HUDEP-2 (cell line): ENCODE measurements around the gene HIPK1.
"Not testable (repeated sequence)": the region's sequence is repeated elsewhere in the genome, so short reads cannot be mapped to it uniquely, and the experiment has no call there.

Experiments used
- DNase-seq, 76 experiments: peaks; one replicate each; lab custom pipeline; 2025; ENCODE audit not compliant: unreplicated experiment in 76 of 76; lab: John Stamatoyannopoulos, UW

The HIPK1 gene

GRCh38 chr1:114002492-114003239, 73.5 kb downstream of the HIPK1 start:
- no peak for DNase-seq

- no peak for DNase-seq
Measured at GRCh38 chr1:114003431-114003830, 74.3 kb downstream of the HIPK1 start.

- DNase-seq, result not testable (repeated sequence)
Measured at GRCh38 chr1:114006825-114007224, 77.7 kb downstream of the HIPK1 start.

GRCh38 chr1:114008480-114008941, 79.4 kb downstream of the HIPK1 start:
- no peak for DNase-seq

GRCh38 chr1:114008993-114009392, 79.9 kb downstream of the HIPK1 start:
- DNase-seq, result no peak

- DNase-seq, result no peak
Measured at GRCh38 chr1:114009393-114009792, 80.3 kb downstream of the HIPK1 start.

GRCh38 chr1:114010433-114011184, 81.5 kb downstream of the HIPK1 start:
- no peak for DNase-seq

GRCh38 chr1:114011796-114012195, 82.7 kb downstream of the HIPK1 start:
- DNase-seq, result no peak

GRCh38 chr1:114015075-114015474, 86.0 kb downstream of the HIPK1 start:
- DNase-seq, result no peak

- not testable (repeated sequence) for DNase-seq
Measured at GRCh38 chr1:114019724-114020123, 90.6 kb downstream of the HIPK1 start.

- no peak for DNase-seq
Measured at GRCh38 chr1:114021665-114022099, 92.6 kb downstream of the HIPK1 start.

GRCh38 chr1:114022877-114023276, 93.8 kb downstream of the HIPK1 start:
- DNase-seq, result no peak

- DNase-seq, result no peak
Measured at GRCh38 chr1:114023377-114023776, 94.3 kb downstream of the HIPK1 start.

- no peak for DNase-seq
Measured at GRCh38 chr1:114024049-114024448, 94.9 kb downstream of the HIPK1 start.

GRCh38 chr1:114025609-114026401, 96.7 kb downstream of the HIPK1 start:
- no peak for DNase-seq

GRCh38 chr1:114026797-114027196, 97.7 kb downstream of the HIPK1 start:
- no peak for DNase-seq
